Astrocyte of the spinal cord (primary cell): ENCODE measurements around the gene PITPNM3.
A peak's percentile ranks its signal among the peaks of the same experiment; 100 is the strongest.

Source experiments
- DNase-seq: peaks from one replicate; pipeline ENCODE4 v3.0.0; 2011; ENCODE audit warnings: low read depth, low spot score
- H3K4me3 ChIP-seq: 2 replicates; pipeline ENCODE4 v1.5.1; 2011; ENCODE audit warnings: low read depth, mild to moderate bottlenecking, low read length, moderate library complexity
- CTCF ChIP-seq: IDR thresholded peaks from 2 replicates; pipeline ENCODE4 v1.5.1; 2012; ENCODE audit warnings: low read depth, mild to moderate bottlenecking, low read length, inconsistent platforms
- in situ Hi-C: cut with HindIII; loops from 2 replicates; pipeline ENCODE4 v1.10.0; 2017; ENCODE audit warnings: low sequenced_read_pairs

PITPNM3 gene

GRCh38 chr17:6560496-6560895, 4.1 kb upstream of the PITPNM3 start:
- DNase-seq, result no peak
- no peak for TF ChIP-seq CTCF
- in situ Hi-C loops, result no loop called here
- H3K4me3 ChIP-seq, result no peak overlapping the region

- H3K4me3 ChIP-seq, result no peak overlapping the region
- in situ Hi-C loops, result no loop called here
- TF ChIP-seq CTCF, result no peak
- no peak for DNase-seq
Observed at GRCh38 chr17:6559753-6560215, 3.4 kb upstream of the PITPNM3 start.

- no peak for TF ChIP-seq CTCF
- no peak for DNase-seq
- no peak overlapping the region for H3K4me3 ChIP-seq
- in situ Hi-C loops, result no loop called here
Observed at GRCh38 chr17:6558932-6559752, 2.8 kb upstream of the PITPNM3 start.

- no peak overlapping the region for H3K4me3 ChIP-seq
- no peak for DNase-seq
- in situ Hi-C loops, result no loop called here
- TF ChIP-seq CTCF, result no peak
Observed at GRCh38 chr17:6558276-6558675, 1.9 kb upstream of the PITPNM3 start.

GRCh38 chr17:6557040-6557438, 684 bp upstream of the PITPNM3 start:
- no peak for TF ChIP-seq CTCF
- no peak for DNase-seq
- no peak overlapping the region for H3K4me3 ChIP-seq
- in situ Hi-C loops, result no loop called here

GRCh38 chr17:6555331-6556120, 829 bp downstream of the PITPNM3 start:
- in situ Hi-C loops, result no loop called here
- no peak for TF ChIP-seq CTCF
- H3K4me3 ChIP-seq, result peak overlapping the region; percentile 27

More at GRCh38 chr17:6555331-6556120, 829 bp downstream of the PITPNM3 start:
- DNase-seq, result peak; percentile 35
